HUDEP-2 (cell line): ENCODE data around the gene RHOBTB3.
"Not testable (repeated sequence)": the region's sequence is repeated elsewhere in the genome, so short reads cannot be mapped to it uniquely, and the experiment has no call there.

Source experiments
- DNase-seq, 76 experiments: peaks; one replicate each; lab custom pipeline; 2025; ENCODE audit not compliant: unreplicated experiment in 76 of 76; lab: John Stamatoyannopoulos, UW

RHOBTB3 gene, protein sequence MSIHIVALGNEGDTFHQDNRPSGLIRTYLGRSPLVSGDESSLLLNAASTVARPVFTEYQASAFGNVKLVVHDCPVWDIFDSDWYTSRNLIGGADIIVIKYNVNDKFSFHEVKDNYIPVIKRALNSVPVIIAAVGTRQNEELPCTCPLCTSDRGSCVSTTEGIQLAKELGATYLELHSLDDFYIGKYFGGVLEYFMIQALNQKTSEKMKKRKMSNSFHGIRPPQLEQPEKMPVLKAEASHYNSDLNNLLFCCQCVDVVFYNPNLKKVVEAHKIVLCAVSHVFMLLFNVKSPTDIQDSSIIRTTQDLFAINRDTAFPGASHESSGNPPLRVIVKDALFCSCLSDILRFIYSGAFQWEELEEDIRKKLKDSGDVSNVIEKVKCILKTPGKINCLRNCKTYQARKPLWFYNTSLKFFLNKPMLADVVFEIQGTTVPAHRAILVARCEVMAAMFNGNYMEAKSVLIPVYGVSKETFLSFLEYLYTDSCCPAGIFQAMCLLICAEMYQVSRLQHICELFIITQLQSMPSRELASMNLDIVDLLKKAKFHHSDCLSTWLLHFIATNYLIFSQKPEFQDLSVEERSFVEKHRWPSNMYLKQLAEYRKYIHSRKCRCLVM

DNA sequence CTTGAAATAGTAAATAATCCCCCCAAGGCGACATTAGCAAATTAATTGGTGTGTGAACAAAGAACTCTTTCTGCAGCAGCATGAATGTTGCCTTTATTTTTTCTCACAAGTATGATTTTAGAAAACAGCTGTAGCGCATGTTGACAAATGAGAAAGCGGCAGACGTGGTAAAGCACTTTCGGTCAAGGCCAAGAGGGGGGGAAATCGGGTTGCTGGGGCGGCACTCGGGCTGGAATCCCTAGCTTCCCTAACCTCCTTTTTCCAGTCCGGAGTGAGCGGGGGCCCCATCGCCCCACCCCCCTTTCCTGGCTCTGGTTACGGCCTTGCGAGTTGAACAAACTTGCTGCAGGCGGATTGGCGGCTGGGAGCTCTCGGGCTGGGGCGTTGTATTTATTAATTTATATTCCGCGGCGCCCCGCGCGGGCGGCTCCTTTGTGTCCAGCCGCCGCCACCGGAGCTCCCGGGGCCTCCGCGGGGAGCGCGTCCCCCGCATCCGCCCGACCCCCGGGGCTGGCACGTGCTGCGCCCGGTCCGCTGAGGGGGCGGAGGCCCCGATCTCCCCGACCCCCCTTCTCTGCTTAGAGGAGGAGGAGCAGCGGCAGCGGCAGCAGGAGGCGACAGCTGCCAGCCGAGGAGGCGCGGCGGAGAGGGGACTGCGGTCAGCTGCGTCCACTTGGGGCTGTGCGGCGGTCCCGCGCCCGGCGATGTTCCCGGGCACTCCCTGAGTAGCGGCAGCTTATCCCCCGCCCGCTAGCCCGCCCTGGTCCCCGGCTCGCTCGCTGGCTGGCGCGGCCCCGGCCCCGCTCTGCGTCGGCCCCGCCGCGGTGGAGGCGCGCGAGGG lies at the start of gene RHOBTB3:
Gene RHOBTB3 (plus strand): TSS at position 607 of the 841 bp plus-strand sequence. CDS start 347 bp downstream, outside the sequence.
- peak in 74 of 76 experiments; percentile 22 to 91 (median 68) for DNase-seq

DNA sequence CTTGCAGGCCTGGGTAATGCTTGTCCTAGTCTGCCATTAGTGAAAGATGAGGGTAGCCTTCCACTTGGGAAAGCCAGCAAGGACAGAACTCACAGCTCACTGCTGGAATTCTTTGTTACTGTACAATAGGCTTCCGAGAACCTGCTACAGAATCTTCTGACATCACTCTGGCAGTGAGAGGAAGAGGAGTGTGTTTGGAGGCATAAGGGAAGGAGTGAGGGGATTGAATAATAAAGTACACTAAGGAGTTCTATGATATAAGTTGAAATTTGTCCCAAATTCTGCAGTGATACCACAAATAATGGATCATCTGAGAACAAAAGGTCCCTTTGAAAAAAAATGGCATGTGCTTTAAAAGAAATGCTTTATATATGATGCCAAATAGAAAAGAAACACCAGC lies 48.2 kb upstream of the RHOBTB3 start, which contains the start of gene SPATA9:
Gene SPATA9 (minus strand): TSS at position 101 of the 400 bp plus-strand sequence. CDS start 137 bp downstream, outside the sequence.
- no peak for DNase-seq

DNA sequence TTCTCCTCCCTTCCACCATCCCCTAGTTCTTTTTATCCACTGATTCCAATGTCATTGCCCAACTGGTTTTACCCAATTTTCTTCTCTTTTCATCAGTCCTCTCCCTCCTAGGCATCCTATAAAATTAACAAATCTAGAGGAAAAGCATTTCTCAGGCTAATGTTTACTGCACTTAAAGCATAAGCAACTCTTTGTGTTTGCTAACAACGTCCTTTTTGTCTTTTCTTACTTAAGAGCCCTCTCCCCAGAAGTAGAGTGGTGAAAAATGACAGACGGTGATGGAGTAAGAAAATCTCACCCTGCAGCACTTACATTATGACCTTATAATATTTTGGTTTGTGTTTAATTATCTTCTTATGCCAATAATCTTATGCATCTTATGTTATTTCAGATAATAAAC lies 46.8 kb upstream of the RHOBTB3 start:
- no peak for DNase-seq

DNA sequence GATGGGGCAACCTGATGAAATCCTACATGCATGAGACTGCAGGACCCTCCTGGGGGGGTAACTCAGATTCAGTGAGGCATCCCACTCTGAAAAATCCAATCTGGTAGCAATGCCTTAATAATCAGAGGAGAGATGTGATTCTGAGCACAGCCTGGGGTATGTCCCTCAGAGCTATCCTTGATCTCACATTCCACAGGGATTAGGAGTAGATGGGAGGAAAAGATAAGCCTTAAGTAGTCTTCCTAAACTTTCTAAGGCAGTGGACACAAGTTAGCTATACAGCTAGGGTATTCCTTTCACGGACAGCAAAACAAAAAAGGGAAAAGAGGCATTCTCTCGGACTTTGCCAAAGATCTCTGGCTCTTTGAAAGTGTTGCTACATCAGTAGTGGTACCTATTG lies 44.5 kb upstream of the RHOBTB3 start:
- no peak for DNase-seq

DNA sequence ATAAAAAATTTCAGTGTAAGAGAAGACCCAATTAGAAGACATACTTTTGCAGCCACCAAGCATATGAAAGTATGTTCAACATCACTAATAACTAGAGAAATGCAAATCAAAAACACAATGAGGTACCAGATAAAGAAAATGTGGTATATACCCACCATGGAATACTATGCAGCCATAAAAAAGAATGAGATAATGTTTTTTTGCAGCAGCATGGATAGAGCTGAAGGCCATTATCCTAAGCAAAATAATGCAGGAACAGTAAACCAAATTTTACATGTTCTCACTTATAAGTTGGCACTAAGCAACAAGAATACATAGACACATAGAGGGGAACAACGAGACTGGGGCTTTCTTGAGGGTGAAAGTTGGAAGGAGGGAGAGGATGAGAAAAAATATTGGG lies 41.5 kb upstream of the RHOBTB3 start:
- no peak for DNase-seq

DNA sequence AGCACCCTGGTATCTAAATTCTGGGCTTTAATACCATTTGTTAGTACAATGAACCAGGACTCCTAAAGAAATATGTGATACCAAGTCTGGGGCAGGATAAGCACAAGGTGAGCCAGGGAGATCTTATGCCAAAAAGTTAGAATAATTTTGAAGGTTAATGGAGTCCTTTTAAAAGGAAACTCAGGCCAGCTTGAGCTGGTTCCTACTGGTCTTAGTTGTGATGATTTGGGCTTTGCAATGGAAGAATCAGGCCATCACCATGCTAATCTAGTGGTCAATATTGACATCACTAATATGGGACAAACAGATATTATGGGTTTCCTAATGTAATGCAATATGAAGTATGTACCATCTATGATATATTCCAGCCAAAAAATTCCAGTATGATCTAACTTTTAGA lies 40.8 kb upstream of the RHOBTB3 start:
- DNase-seq, result no peak

DNA sequence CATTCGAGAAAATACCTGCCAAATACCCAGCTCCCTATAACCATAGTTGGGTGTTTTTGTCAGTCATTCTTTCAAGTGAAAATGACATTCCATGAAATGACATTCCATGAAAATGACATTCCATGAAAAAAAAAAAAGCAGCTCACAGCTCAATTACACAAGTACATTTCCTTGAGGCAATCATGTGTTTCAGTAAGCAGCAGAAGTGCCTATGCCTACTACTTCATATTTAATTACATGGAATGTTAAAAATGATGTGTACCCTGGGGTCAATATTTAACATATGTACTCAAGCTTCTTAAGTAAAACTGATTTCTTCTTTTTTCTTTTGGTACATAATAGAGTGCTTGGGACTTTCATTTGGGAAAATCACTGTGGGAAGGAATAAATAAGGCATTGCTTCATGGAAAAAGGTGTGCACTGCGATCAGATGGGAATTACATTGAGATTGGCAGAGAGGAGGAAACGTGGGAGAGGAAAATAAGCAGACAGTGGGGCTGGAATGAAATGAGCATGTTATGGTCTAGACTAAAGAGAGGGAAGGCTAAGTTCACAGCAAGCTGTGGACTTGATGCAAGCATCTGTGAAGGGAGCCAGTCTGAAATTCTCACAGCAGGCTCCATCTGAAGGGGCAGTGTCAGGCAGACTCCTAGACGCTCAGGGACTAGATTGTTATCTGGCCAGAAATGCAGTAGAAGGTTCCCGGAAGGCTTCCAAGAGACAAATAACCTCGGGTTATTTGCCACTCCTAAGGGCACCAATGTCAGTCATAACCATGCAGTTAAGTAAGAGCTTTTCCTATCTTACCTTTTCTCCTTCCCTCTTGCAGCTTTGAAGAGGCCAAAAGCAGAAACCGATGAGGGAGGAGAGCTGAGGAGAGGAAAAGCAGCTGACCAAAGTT lies 33.1 kb upstream of the RHOBTB3 start:
- no peak for DNase-seq

DNA sequence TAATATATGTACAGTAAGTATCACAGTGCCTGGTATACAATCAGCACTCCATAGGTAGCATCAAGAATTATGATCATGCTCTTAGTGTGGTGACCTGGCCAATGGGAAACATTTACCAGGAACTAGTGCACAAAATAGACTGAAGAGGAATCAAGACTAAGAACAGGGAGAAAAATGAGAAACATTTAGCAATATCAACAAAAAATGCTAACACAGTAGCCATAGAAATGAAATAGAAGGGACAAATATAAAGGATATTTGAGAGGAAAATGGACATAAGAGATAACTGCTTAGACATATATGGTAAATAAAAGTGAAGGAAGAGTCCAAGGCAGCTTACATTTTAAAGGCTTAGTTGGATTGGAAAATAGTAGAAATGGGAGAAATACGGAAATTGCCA lies 31.8 kb upstream of the RHOBTB3 start:
- DNase-seq, result no peak

DNA sequence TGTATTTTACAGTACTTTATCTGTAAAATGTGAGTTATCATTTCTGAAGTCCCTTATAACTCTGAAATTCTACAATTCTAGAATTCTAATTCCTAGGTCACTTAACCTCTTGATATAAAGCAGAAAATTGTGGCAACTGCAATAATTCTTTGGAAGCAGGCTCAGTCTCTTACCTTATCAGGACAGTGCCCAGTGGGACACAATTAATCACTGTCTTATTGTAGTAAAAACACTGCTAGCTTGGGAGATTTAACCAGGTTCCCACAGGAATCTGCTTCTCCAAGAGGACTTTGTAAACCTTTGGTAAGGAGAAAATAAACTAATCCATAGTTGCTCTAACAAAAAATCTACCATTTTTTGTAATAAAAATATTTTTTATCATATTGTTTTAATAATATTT lies 30.1 kb upstream of the RHOBTB3 start:
- no peak for DNase-seq

DNA sequence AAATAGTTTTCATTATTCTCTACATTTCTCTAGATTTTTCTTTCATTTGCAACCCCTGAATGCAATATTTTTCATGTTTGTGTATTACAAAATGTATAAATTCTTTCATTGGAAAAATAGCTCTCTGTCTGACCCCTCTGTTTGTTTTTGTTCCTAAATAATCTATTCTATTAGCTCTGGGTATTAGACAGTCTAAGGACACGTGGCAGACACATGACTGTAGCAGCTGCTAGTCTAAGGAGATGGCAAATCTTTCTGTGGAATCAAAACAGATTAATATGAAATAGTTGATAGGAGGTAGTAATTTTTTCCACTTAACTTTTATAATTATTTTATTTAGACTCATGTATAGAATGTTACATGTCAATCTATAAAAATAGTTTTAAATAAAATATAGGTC lies 27.0 kb upstream of the RHOBTB3 start:
- no peak for DNase-seq

DNA sequence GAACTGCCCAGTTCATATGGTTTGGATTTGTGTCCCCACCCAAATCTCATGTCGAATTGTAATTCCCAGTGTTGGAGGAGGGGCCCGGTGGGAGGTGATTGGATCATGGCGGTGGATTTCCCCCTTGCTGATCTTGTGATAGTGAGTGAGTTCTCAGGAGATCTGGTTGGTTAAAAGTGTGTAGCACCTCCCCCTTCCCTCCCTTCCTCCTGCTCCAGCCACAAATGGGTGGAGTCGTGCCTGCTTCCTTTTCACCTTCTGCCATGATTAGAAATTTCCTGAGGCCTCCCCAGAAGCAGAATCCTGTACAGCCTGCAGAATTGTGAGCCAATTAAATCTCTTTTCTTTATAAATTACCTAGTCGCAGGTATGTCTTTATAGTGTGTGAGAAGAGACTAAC lies 24.9 kb upstream of the RHOBTB3 start:
- DNase-seq, result not testable (repeated sequence)

DNA sequence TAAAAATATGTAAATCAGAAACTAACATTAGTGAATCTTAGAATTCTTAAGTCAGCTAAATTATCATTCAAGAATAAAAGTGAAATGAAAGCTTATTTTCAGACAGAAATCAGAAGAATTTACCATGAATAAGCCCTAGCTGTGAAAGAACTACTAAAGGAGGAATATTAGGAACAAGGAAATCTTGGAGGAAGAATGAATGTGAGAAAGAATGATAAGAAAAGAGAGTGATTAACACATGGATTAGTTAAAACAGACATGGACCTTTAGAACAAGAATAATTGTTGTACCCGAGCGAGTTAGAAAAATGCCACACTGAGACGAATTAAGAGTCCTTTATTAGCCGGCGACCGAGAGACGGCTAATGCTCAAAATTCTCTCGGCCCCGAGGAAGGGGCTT lies 24.1 kb upstream of the RHOBTB3 start:
- no peak for DNase-seq

DNA sequence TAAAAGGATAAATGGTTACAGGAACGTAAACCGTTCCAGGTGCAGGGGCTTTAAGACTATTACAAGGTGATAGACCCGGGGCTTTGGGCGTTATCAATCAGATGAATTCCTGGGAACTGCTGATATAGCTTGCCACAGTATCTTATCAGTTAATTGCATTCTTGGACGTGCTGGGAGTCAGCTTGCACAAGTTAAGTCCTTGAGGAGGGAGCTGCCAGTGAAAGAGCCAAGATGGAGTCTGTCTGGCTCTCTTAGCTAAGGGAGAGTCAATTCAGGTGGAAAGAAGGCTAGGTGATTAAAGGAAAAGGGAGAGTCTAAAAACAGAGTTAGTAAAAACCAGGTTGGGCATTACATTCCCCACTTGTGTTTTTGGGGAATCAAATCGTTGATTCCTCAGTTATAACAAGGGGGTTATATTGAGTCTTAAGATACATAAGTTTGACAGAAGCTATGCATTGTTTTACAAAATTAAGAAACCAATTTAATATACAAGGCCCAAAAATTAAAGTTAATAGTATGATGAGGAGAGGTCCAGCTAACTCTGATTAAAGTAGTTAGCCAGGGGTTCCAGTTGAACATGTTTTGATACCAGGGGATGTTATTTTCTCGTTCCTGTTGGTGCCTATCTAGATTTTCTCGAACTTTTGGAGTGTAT lies 23.5 kb upstream of the RHOBTB3 start:
- DNase-seq, result not testable (repeated sequence)

DNA sequence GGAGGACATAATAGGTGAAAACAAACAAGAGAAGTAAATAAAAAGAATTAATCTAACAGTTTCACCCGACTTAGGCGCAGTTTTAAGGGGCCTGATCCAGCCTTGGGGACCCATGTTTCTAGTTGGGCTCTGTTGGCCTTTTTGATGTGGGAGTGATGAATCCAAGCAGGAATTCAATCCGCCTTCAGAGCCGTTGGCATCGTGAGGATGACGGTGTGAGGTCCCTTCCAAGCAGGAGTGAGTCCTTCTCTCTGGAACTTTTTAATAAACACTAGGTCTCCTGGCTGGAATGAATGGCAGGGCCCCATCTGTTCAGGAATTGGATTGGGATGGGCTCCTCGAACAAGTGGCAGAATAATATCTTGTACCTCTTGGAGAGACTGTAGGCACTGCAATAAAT lies 22.3 kb upstream of the RHOBTB3 start:
- DNase-seq, result no peak

DNA sequence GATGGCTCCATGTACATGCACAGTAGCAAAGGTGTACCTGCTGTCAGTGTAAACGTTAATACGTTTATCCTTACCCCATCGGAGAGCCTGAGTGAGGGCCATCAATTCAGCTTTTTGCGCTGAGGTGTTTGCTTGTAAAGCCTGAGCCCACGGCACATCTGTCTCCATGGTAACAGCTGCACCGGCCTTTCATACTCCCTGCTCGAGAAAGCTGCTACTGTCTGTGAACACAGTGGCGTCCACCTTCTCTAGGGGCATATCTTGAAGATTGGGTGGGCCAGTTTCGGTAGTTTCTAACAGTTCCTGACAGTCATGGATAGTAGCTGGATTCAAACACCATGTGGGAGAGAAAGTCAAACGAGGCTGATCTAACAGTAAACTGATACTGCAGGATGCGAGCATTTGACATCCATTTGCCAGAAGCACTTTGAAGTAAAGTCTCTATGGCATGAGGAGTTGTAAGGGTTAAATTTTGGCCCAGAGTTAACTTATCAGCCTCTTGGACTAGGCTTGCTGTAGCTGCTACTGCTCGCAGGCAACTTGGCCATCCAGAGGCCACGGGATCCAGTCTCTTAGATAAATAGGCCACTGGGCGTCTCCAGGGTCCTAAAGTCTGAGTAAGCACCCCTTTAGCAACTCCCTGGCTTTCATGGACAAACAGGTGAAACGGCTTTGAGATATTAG lies 21.0 kb upstream of the RHOBTB3 start:
- DNase-seq, result peak in 68 of 76 experiments; percentile 1 to 75 (median 44)

DNA sequence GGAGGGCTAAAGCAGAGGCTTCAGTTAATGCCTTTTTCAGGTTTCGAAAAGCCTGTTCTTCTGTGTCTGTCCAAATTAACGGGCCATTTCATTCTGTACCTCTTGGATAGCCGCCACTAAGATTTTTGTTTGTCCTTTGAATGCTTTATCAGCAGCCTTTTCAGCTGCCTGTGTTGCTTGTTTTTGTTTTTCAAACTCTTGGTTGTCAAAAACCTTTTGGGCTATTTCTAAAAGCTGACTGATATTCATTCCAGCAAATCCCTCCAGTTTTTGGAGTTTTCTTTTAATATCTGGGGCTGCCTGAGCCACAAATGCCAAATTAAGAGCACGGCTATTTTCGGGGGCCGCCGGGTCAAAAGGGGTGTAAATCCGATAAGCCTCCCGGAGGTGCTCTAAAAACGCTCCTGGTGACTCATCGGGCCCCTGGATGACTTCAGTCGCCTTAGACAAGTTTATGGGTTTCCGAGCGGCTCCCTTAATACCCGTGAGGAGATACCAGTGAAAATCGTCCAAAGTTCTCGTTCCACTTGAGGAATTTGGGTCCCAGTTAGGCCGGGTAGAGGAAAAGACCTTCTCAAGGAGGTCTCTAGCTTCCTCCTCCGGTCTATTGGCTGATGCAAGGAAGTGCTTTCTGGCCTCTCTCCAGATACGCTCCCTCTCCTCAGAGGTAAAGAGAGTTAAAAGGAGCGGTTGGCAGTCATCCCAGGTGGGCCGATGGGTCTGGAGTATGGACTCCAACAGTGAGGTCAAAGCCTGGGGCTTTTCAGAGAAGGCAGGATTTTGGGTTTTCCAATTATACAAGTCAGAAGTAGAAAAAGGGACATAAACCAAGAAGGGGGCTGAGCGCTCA lies 20.3 kb upstream of the RHOBTB3 start:
- not testable (repeated sequence) for DNase-seq

DNA sequence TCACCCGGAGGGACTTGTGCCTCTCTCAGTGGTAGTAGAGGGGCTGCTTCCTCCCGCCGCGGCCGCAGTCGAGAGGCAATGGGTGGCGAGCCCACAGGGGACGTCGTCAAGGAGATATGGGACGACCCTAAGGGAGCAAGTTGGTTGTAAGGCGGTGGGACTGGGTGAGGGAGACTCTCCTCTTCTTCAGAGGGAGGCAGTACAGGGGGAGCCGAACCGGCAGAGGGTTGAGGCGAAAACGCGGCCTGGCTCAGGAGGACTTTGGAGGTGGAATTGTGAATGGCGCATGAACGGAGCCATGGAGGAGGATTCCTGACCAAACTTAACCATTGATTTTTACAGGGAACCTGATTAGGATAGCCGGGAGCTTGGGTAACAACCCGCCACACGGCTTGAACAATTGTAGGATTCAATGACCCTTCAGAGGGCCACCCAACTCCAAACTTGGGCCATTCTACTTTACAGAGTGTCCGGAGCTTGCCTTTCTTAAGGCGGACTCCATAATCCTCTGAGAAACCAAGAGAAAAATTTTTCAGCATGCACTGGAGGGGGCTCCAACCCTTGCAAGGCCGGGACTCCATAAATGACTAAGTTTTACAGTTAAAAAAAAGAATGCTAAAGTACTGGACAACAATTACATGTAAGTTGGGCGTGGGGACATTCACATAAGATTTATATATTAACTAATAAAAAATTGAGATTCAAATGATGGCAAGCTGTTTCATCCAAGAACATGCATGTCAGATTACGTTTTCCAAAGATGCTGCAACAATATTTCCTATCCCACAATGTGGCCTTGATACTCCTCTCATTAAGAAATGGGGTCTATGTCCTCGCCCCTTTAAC lies 19.4 kb upstream of the RHOBTB3 start:
- no peak for DNase-seq
